ENCODE measurements around the gene EPS8.

Gene EPS8

DNA sequence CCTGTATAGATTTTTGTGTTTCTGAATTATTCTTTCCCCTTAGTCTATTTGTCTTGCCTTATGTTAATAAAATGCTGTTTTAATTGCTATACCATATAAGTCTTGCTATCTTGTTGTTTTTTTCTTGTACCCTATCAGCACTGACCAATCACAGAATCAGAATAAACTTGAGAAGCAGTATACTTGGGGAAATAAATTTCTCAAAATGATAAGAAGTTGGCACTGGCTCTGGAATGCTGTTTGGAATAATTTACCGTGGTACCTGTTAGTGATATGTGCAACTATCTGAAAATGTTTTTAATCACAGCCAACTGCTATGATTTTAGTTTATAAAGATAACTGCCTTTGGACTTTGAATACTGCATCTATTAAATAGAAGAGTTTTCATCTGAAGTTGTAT lies 37.9 kb upstream of the EPS8 start:
- Histone ChIP-seq H3K27ac (ENCODE audit: low read length) (no peak overlapping the region), H3K9ac (ENCODE audit: low read depth, low read length) (no peak overlapping the region), H3K36me3 (ENCODE audit: insufficient read depth, low read length) (no peaks in the 10 kb centered on the region), H3K4me1 (ENCODE audit: insufficient read depth, low read length) (no peaks in the 10 kb centered on the region), H3K9me3 (ENCODE audit: insufficient read depth, low read length, severe bottlenecking) (no peaks in the 10 kb centered on the region), H3K4me3 (ENCODE audit: low read depth in 1 of 2, low read length in 2 of 2) (no peak overlapping the region), H3K4me2 (ENCODE audit: insufficient read depth, low read length) (no peak overlapping the region), H3K79me2 (ENCODE audit: insufficient read depth, low read length) (no peaks in the 10 kb centered on the region), H4K20me1 (ENCODE audit: insufficient read depth, low read length) (no peaks in the 10 kb centered on the region), H2AFZ (ENCODE audit: low read depth, low read length) (no peak overlapping the region), H3K27me3 (ENCODE audit: insufficient read depth, low read length, poor library complexity) (peaks cover 9% of the 10 kb centered on the region)
- no peak for TF ChIP-seq EZH2 (IDR thresholded peaks at IDR 0.05; ENCODE audit: borderline replicate concordance, low read depth, low read length, severe bottlenecking)
- TF ChIP-seq, protein P1, sequence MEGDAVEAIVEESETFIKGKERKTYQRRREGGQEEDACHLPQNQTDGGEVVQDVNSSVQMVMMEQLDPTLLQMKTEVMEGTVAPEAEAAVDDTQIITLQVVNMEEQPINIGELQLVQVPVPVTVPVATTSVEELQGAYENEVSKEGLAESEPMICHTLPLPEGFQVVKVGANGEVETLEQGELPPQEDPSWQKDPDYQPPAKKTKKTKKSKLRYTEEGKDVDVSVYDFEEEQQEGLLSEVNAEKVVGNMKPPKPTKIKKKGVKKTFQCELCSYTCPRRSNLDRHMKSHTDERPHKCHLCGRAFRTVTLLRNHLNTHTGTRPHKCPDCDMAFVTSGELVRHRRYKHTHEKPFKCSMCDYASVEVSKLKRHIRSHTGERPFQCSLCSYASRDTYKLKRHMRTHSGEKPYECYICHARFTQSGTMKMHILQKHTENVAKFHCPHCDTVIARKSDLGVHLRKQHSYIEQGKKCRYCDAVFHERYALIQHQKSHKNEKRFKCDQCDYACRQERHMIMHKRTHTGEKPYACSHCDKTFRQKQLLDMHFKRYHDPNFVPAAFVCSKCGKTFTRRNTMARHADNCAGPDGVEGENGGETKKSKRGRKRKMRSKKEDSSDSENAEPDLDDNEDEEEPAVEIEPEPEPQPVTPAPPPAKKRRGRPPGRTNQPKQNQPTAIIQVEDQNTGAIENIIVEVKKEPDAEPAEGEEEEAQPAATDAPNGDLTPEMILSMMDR (IDR thresholded peaks at IDR 0.05; ENCODE audit: borderline replicate concordance, extremely low read depth, low read length, poor library complexity, severe bottlenecking): no peak
- ATAC-seq (ENCODE audit: insufficient read depth, low read depth) (no peak), DNase-seq (no peak)

DNA sequence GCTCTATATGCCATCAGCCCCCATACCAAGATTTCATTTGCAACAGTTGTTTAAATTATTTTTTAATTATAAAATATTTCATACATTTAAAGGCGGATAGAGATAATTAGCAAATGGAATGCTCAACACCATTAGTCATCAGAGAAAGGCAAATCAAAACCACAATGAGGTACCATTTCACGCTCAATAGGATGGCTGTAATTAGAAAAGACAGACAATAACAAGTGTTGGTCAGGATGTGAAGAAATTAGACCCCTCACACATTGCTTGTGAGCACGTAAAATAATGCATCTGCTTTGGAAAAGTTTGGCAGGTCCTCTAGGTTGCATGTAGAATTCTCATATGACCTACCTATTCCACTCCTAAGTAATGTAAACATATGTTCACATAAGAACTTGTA lies 35.3 kb upstream of the EPS8 start:
- ATAC-seq (ENCODE audit: insufficient read depth, low read depth): no peak
- no peaks in the 10 kb centered on the region for H3K4me1 ChIP-seq (ENCODE audit: insufficient read depth, low read length)
- no peak overlapping the region for H3K9ac ChIP-seq (ENCODE audit: low read depth, low read length)
- no peak for DNase-seq
- no peak for TF ChIP-seq EZH2 (IDR thresholded peaks at IDR 0.05; ENCODE audit: borderline replicate concordance, low read depth, low read length, severe bottlenecking)
- TF ChIP-seq, protein P1 (IDR thresholded peaks at IDR 0.05; ENCODE audit: borderline replicate concordance, extremely low read depth, low read length, poor library complexity, severe bottlenecking): no peak
- H3K79me2 ChIP-seq (ENCODE audit: insufficient read depth, low read length): no peaks in the 10 kb centered on the region
- no peak overlapping the region for H3K4me2 ChIP-seq (ENCODE audit: insufficient read depth, low read length)
- no peaks in the 10 kb centered on the region for H4K20me1 ChIP-seq (ENCODE audit: insufficient read depth, low read length)
- no peaks in the 10 kb centered on the region for H3K36me3 ChIP-seq (ENCODE audit: insufficient read depth, low read length)
- H3K4me3 ChIP-seq (ENCODE audit: low read depth in 1 of 2, low read length in 2 of 2): no peak overlapping the region
- H3K27me3 ChIP-seq (ENCODE audit: insufficient read depth, low read length, poor library complexity): peaks cover 6% of the 10 kb centered on the region
- no peak overlapping the region for H2AFZ ChIP-seq (ENCODE audit: low read depth, low read length)
- H3K27ac ChIP-seq (ENCODE audit: low read length): no peak overlapping the region
- no peaks in the 10 kb centered on the region for H3K9me3 ChIP-seq (ENCODE audit: insufficient read depth, low read length, severe bottlenecking)

DNA sequence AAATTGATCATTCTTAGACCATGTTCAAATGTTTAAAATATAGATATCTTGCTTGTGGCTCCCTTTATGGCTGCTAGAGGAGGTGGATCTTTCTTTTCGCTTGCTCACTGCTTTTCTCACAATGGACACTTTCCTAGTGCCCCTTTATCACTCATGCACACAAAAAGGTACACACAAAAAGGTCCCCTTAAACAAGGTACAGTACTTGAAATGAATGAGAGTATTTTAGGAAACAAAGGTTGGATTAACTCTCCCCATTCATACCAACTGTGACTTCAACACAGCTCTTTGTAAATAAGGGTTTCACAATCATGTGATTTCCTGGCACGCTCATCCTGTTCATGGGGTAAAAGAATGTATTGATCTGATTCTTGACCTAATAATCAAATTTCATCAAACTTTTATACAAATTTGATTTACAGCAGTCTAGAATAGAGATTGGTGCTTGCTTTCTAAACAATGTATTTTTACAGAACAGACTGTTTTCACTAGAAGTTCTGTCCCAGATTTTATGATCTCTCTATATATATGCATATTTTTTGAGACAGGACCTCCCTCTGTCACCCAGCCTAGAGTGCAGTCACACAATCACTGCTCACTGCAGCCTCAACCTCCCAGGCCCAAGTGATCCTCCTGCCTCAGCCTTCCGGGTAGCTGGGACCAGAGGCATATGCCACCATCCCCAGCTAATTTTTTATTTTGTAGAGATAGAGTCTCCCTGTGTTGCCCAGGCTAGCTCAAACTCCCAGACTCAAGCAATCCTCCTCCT lies 34.4 kb upstream of the EPS8 start:
- Histone ChIP-seq H4K20me1 (ENCODE audit: insufficient read depth, low read length) (no peaks in the 10 kb centered on the region), H3K4me1 (ENCODE audit: insufficient read depth, low read length) (no peaks in the 10 kb centered on the region), H3K9ac (ENCODE audit: low read depth, low read length) (no peak overlapping the region), H3K79me2 (ENCODE audit: insufficient read depth, low read length) (no peaks in the 10 kb centered on the region), H3K36me3 (ENCODE audit: insufficient read depth, low read length) (no peaks in the 10 kb centered on the region), H3K4me3 (ENCODE audit: low read depth in 1 of 2, low read length in 2 of 2) (no peak overlapping the region), H2AFZ (ENCODE audit: low read depth, low read length) (no peak overlapping the region), H3K4me2 (ENCODE audit: insufficient read depth, low read length) (no peak overlapping the region), H3K27me3 (ENCODE audit: insufficient read depth, low read length, poor library complexity) (peaks cover 6% of the 10 kb centered on the region), H3K27ac (ENCODE audit: low read length) (no peak overlapping the region), H3K9me3 (ENCODE audit: insufficient read depth, low read length, severe bottlenecking) (no peaks in the 10 kb centered on the region)
- no peak for DNase-seq
- ATAC-seq (ENCODE audit: insufficient read depth, low read depth): no peak
- TF ChIP-seq EZH2 (IDR thresholded peaks at IDR 0.05; ENCODE audit: borderline replicate concordance, low read depth, low read length, severe bottlenecking): no peak
- TF ChIP-seq, protein P1 (IDR thresholded peaks at IDR 0.05; ENCODE audit: borderline replicate concordance, extremely low read depth, low read length, poor library complexity, severe bottlenecking): no peak

Measured in DND-41 (cell line).